Prostate gland (tissue), 2 donors: Measurements from ENCODE around the gene MALRD1.

ENCODE experiments used
- CTCF ChIP-seq, 4 experiments: fragments of 200-600 bp in 2 of 4; fragments of 450-650 bp in 2 of 4; sonication (generic) in 2 of 4; IDR thresholded peaks; 1 replicate in 3 of 4; 2 replicates in 1 of 4; pipeline ENCODE4 v1.5.1; 2016 to 2019; ENCODE audit warnings: antibody characterized with exemption in 4 of 4, mild to moderate bottlenecking in 2 of 4, moderate library complexity in 2 of 4
- POLR2A ChIP-seq: fragments of 450-650 bp; IDR thresholded peaks from one replicate; pipeline ENCODE4 v1.6.1; 2016; ENCODE audit warnings: antibody characterized with exemption, mild to moderate bottlenecking
- POLR2AphosphoS5 ChIP-seq: sonication (generic); formaldehyde crosslinking; IDR thresholded peaks from one replicate; pipeline ENCODE4 v1.6.1; 2017; ENCODE audit warnings: antibody characterized with exemption

DNA sequence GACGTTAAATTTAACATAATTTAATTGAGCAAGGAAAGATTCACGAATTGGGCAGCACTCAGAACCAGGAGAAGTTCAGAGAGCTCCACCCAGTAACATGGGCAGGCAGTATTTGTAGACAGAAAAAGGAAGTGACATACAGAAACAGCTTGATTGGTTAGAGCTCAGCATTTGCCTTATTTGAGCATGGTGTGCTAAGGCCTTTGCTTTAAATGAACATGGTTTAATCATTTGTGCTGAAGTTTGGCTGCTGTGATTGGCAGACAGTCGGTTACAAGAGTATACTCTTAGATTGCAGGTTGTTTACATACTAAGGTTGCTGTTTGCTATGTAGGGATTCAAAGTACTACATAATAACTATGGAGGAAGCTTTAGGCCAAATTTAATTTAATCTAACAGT lies 199.2 kb downstream of the MALRD1 start:
- TF ChIP-seq POLR2A: no peak
- TF ChIP-seq CTCF (IDR thresholded peaks at IDR 0.05): no peak
- TF ChIP-seq POLR2AphosphoS5: no peak
